ENCODE measurements around the gene ASPHD1.

DNA sequence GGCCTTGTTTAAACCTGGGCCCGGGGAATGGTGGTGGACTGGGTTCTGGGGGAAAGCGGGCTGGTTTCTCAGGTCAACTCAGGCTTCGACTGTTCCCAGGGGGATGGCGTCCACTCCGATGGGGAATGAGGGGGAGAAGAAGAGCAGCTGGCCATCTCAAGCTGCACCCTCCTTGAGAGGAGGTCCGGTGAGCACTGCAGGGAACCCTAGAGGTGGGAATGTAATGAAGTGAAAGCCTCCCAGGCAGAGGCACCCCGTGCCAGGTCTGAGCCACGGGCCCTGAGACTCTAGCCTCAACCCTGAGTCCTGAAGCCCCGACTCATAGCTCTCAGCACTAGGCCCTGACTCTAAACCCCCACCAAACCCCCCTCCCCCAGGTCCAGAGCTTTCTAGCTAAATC, 36.1 kb upstream of the ASPHD1 start:
- TF ChIP-seq CHD1 (IDR thresholded peaks at IDR 0.05; ENCODE audit: low read depth, low read length) (no peak), RAD21 (IDR thresholded peaks at IDR 0.05; ENCODE audit: low read length) (no peak), NFE2L2 (IDR thresholded peaks at IDR 0.05; ENCODE audit: low read depth, low read length) (no peak), BHLHE40 (IDR thresholded peaks at IDR 0.05; ENCODE audit: low read depth, low read length) (no peak), RFX5 (IDR thresholded peaks at IDR 0.05; ENCODE audit: low read depth, low read length) (no peak), POLR2A (IDR thresholded peaks at IDR 0.05; ENCODE audit: low read depth, low read length) (no peak), FOS (IDR thresholded peaks at IDR 0.05; ENCODE audit: low read depth, low read length) (no peak), SMC3 (IDR thresholded peaks at IDR 0.05; ENCODE audit: low read depth, low read length) (no peak), CEBPB (IDR thresholded peaks at IDR 0.05; ENCODE audit: low read depth, low read length) (no peak)
- TF ChIP-seq, protein P1, sequence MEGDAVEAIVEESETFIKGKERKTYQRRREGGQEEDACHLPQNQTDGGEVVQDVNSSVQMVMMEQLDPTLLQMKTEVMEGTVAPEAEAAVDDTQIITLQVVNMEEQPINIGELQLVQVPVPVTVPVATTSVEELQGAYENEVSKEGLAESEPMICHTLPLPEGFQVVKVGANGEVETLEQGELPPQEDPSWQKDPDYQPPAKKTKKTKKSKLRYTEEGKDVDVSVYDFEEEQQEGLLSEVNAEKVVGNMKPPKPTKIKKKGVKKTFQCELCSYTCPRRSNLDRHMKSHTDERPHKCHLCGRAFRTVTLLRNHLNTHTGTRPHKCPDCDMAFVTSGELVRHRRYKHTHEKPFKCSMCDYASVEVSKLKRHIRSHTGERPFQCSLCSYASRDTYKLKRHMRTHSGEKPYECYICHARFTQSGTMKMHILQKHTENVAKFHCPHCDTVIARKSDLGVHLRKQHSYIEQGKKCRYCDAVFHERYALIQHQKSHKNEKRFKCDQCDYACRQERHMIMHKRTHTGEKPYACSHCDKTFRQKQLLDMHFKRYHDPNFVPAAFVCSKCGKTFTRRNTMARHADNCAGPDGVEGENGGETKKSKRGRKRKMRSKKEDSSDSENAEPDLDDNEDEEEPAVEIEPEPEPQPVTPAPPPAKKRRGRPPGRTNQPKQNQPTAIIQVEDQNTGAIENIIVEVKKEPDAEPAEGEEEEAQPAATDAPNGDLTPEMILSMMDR (conservative IDR thresholded peaks at IDR 0.05; ENCODE audit: low read depth, low read length): no peak
- TF ChIP-seq, protein P2, sequence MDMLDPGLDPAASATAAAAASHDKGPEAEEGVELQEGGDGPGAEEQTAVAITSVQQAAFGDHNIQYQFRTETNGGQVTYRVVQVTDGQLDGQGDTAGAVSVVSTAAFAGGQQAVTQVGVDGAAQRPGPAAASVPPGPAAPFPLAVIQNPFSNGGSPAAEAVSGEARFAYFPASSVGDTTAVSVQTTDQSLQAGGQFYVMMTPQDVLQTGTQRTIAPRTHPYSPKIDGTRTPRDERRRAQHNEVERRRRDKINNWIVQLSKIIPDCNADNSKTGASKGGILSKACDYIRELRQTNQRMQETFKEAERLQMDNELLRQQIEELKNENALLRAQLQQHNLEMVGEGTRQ (IDR thresholded peaks at IDR 0.05; ENCODE audit: low read depth, low read length): no peak

Data from IMR-90 (cell line).